Fibroblast of skin of abdomen (primary cell): ENCODE results near the gene LAMP1.
"Not testable (repeated sequence)": the region's sequence is repeated elsewhere in the genome, so short reads cannot be mapped to it uniquely, and the experiment has no call there.

Experiments
- DNase-seq: peaks from one replicate; pipeline ENCODE4 v3.0.0-alpha.2; 2013

Gene LAMP1

GRCh38 chr13:113298043-113298945 lies 1.3 kb downstream of the LAMP1 start:
- DNase-seq, result no peak

DNA sequence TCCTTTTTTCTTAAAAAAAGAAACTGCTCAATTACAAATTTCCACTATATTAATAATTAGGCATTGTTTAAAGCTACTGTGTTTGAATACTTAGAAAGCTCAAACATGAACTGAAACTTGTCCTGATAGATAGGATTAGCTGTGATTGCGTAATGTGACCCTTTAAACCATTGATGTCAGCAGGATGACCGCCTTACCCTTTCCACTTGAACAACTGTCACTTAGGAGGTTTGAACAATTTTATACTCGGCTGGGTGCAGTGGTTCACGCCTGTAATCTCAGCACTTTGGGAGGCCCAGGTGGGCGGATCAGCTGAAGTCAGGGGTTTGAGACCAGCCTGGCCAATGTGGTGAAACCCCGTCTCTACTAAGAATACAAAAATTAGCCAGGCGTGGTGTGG lies 2.9 kb downstream of the LAMP1 start:
- no peak for DNase-seq

GRCh38 chr13:113302986-113303385 lies 5.9 kb downstream of the LAMP1 start:
- DNase-seq, result no peak

- DNase-seq, result no peak
Observed at GRCh38 chr13:113304121-113304520, 7.1 kb downstream of the LAMP1 start.

- DNase-seq, result no peak
Observed at GRCh38 chr13:113305208-113305607, 8.2 kb downstream of the LAMP1 start.

DNA sequence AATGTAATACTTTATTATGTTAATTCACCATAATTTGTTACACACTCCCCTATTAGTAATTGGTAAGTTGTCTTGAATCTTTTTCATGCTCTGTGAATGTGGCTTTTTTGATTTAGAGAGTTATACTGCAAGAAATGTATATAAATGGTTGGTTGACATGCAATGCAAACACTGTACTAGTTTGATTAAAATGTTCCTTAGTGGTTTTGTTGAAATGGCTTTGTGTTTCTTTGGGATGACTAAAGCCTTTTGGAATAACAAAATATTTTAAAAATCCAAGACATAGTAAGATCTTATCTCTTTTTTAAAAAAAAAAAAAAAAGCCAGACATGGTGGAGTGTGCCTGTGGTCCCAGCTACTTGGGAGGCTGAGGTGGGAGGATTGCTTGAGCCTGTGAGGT lies 10.5 kb downstream of the LAMP1 start:
- no peak for DNase-seq

- no peak for DNase-seq
Observed at GRCh38 chr13:113309473-113309872, 12.4 kb downstream of the LAMP1 start.

GRCh38 chr13:113314112-113314511 lies 17.1 kb downstream of the LAMP1 start:
- DNase-seq, result not testable (repeated sequence)

- not testable (repeated sequence) for DNase-seq
Observed at GRCh38 chr13:113314895-113315470, 17.9 kb downstream of the LAMP1 start.

- DNase-seq, result no peak
Observed at GRCh38 chr13:113315992-113316391, 19.0 kb downstream of the LAMP1 start.

DNA sequence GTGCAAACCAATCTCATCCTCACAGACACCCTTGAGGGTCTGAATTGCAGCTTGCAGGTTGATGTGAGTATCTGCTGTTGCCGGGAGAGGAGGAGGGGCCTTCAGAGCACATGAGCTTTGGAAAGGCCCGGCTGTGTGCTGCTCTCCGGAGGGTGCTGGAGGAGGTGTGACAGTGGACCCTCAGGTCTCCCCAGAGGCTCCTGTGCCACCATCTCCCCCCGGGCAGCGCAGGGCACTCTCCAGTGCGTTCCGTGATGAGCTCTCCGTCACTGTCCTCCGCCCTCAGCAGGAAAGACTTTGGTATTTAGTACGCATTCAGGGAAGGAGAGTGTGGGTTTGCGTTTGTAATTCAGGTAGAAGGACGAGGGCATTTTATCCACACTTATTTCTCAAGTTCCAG lies 20.0 kb downstream of the LAMP1 start:
- DNase-seq, result no peak

- no peak for DNase-seq
Observed at GRCh38 chr13:113318956-113319355, 21.9 kb downstream of the LAMP1 start.

GRCh38 chr13:113319371-113319770 lies 22.3 kb downstream of the LAMP1 start:
- DNase-seq, result no peak

GRCh38 chr13:113320226-113320875 lies 23.3 kb downstream of the LAMP1 start:
- DNase-seq, result no peak

DNA sequence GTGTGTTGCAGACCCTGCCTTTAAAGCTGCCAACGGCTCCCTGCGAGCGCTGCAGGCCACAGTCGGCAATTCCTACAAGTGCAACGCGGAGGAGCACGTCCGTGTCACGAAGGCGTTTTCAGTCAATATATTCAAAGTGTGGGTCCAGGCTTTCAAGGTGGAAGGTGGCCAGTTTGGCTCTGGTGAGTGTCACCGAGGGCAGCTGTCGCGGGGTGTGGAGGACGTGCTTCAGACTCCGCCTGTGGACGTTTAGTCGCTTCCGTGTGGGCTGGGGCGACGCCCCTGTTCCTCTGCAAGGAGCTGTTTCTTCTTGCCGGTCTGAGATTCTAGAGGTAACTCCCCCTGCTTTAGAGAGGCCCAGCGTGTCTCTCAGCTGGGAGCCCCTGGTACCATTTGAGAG lies 24.5 kb downstream of the LAMP1 start:
- DNase-seq, result no peak

DNA sequence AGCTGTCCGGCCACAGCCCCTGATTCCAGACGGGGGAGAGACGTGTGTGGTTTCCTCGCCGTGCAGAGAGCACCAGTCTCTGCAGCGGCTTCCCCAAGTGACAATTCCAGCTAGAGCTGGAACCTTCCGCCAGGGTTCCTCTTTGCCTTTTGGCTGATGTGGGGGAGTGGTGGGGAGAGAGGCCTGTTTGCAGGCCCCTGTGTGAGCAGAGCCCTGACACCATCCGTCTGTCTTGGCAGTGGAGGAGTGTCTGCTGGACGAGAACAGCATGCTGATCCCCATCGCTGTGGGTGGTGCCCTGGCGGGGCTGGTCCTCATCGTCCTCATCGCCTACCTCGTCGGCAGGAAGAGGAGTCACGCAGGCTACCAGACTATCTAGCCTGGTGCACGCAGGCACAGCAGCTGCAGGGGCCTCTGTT lies 25.0 kb downstream of the LAMP1 start:
- no peak for DNase-seq

DNA sequence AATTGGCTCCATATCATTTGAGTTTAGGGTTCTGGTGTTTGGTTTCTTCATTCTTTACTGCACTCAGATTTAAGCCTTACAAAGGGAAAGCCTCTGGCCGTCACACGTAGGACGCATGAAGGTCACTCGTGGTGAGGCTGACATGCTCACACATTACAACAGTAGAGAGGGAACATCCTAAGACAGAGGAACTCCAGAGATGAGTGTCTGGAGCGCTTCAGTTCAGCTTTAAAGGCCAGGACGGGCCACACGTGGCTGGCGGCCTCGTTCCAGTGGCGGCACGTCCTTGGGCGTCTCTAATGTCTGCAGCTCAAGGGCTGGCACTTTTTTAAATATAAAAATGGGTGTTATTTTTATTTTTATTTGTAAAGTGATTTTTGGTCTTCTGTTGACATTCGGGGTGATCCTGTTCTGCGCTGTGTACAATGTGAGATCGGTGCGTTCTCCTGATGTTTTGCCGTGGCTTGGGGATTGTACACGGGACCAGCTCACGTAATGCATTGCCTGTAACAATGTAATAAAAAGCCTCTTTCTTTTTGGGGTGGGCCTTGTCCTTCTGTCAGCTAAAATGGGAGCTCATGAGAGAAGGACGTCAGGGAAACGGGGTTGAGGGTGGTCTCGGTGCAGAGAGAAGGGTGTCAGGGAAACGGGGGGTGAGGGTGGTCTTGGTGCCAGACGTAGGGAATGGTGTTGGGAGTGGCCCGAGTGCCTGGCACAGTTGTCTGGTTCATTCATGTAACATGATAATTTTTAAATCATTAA lies 26.0 kb downstream of the LAMP1 start:
- no peak for DNase-seq

- no peak for DNase-seq
Observed at GRCh38 chr13:113323869-113324268, 26.8 kb downstream of the LAMP1 start.

DNA sequence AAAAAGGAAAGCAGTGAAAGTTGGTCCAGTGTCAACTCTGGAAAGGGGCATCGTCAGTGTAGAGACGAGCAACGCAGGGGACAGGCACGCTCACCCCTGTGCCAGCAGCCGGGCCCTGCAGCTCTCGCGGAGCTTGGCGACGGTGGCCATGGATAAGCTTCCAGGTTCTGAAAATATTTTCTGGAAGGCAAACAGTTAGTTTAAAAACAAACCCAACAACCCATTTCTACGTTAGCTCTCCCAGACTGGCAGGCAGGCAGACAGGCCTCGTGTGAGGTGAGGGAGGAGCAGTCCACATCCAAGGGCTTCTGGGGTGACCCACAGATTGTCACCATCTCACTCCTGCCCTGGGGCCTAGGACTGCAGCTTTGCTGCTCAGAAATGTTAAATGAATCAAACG lies 27.4 kb downstream of the LAMP1 start:
- DNase-seq, result no peak

GRCh38 chr13:113325779-113326178 lies 28.7 kb downstream of the LAMP1 start:
- DNase-seq, result no peak

DNA sequence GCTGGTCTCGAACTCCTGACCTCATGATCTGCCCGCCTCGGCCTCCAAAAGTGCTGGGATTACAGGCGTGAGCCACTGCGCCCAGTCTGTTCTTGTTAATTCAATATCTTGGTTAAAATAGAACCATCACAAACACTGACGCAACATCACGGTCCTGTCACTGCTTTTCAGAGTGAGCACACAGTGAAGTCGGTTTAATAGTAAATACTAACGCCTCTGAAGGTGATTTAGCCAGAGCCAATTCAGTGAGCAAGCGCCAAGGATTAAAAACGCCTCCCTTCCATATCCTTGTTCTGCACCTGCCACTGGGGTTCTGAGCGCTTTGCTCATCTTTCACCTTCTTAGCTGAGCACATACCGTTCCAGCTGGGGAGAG lies 30.3 kb downstream of the LAMP1 start:
- DNase-seq, result no peak

GRCh38 chr13:113327766-113328471 lies 30.9 kb downstream of the LAMP1 start:
- DNase-seq, result no peak
